Measurements from ENCODE around the gene CDH15. TPM values are rescaled to one million over a fixed set of nuclear protein-coding genes. Genes with fewer than 3 reads are reported as not detected.
A peak's percentile ranks its signal among the peaks of the same experiment; 100 is the strongest.

The CDH15 gene, protein sequence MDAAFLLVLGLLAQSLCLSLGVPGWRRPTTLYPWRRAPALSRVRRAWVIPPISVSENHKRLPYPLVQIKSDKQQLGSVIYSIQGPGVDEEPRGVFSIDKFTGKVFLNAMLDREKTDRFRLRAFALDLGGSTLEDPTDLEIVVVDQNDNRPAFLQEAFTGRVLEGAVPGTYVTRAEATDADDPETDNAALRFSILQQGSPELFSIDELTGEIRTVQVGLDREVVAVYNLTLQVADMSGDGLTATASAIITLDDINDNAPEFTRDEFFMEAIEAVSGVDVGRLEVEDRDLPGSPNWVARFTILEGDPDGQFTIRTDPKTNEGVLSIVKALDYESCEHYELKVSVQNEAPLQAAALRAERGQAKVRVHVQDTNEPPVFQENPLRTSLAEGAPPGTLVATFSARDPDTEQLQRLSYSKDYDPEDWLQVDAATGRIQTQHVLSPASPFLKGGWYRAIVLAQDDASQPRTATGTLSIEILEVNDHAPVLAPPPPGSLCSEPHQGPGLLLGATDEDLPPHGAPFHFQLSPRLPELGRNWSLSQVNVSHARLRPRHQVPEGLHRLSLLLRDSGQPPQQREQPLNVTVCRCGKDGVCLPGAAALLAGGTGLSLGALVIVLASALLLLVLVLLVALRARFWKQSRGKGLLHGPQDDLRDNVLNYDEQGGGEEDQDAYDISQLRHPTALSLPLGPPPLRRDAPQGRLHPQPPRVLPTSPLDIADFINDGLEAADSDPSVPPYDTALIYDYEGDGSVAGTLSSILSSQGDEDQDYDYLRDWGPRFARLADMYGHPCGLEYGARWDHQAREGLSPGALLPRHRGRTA
- 2.7 TPM for polyA plus RNA-seq (ENCODE audit: insufficient read length)
- long read RNA-seq, donor 1, partial matches to known transcripts: 35 of 69 reads
- long read RNA-seq, donor 1, other reads (novel, unspliced or antisense): 34 of 69 reads
- long read RNA-seq, donor 2: 0 reads
- long read RNA-seq, donor 3: 0 reads
- long read RNA-seq, donor 4: 0 reads
- long read RNA-seq, donor 5: 0 reads
- long read RNA-seq, donor 6: 0 reads
- long read RNA-seq, donor 7: 0 reads
- long read RNA-seq, donor 8: 0 reads

DNA sequence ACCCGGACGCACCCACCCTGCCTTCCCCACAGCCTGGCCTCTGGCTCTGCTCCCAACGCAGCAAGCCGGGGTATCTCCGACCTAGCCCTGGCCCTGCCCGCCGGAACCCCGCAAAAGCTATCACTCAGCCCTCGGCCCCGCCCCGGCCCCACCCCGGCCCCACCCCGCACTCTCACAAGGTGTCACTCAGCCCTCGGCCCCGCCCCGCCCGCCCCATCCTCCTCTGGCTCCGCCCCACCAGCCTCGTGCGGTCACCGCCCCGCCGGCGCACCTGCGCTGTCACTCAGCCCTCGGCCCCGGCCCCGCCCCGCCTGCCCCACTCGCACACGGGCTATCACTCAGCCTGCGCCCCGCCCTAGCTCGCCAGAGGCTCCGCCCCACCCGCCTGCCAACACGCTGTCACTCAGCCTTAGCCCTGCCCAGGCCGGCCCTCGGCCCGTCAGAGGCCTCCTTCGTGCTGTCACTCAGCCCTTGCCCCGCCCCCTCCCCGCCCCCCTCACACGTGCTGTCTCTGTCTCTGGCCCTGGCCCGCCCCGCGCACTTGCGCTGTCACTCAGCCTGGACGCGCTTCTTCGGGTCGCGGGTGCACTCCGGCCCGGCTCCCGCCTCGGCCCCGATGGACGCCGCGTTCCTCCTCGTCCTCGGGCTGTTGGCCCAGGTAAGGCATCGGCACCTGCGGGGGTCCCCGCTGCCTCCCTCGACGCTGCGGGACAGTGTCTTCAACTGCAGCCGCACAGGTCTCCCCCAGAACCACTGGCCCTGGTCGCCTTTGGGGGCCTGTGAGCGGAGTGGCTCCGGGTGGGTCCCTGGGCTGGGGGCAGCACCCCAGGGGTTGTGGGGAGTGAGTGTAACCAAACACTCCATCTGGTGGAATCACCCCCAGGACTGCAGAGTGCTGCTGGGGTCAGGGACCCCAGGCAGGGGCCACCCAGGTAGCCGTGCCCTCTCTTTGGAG is at the start of gene CDH15:
TSS of gene CDH15 (plus strand) at position 533 of the 955 bp plus-strand sequence. CDS start at position 617, 84 bp downstream.
- DNase-seq: peak; percentile 90

DNA sequence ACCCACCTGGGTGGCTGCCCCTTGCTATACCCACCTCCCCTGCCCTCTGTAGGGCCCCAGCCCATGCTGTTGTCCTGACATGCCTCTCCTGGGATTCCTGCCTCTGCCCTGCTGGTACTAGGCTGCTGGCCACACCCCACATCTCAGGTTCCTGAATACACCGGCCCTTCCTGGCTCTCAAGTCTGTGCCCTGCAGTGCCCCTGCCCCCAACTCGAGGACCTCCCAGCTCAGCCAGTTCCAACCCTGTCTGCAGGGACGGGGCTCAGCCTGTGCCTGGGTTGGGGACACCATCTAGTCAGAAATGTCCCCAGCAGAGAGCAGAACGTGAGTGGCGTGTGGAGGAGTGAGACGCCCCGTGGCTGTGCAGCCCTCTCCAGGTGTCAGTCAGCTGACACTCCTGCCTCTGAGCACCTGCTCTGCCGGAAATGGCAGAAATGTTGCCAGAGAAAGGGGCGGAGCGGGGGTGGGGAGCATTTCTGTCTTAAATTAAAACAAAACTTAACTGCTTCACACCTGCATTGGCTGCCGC is 49.2 kb upstream of the CDH15 start:
- no peak for DNase-seq

DNA sequence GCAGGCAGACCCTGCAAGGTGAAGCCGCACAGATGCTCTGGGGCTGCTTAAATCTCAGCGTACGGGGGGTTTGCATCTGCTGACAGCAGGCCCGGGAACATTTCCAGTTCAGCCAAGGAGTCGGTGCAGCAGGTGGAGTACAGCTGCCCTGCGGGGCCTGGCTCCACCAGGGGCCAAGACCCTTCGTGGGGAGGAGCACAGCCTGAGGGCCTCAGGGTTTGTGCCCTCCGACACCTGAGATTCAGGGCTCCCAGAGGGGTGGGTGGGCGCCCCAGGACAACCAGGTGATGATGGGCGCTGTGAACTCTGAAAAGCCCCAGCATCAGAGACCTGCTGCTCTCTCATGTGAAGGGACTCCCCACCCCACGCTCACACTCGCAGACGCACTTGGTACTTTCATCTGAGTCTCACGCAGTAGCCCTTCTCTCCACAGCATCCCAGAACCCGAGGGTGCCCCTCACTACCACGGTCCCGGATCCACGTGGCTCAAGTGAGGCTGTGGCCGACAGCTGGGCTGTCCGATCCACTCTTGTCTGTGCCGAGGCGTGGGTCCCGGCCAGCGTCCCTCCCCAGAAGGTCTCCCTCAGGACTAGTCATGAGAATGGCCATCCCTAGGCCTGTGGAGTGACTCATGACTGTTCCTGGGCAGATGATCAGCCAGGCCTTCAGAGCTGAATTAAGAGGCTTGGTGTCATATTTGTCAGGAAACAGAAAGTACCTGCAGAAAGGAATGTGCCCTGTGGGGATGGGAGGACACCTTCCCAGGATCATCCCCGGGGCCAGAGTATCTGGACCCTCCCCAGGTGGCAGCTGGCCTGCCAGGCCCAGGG is 48.3 kb upstream of the CDH15 start:
- DNase-seq: no peak

DNA sequence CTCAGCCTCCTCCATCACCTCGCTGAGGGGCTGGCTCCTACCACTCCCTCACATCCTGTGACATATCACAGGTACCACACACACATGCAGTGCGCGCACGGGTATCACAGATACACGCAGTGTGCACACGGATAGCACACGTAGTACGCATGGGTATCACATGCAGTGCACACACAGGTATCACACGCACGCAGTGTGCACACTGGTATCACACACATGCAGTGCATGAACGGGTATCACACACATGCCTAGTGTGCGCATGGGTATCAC is 47.8 kb upstream of the CDH15 start:
- DNase-seq: no peak

DNA sequence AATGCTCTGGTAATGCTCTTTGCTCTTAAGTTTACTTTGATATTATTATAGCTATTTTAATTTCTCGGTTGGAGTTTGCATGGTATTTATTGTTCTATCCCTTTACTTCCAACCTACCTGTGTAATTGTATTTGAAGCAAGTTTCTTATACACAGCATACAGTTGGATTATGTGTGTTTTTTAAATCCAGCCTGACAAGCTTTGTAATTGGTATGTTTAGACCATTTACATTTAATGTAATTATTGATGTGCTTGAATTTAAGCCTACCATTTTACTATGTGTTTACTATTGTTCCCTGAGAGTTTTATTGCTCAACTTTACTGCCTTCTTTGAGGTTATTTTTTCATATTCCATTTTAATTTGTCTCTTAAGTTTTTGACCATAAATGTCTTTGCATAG is 42.2 kb upstream of the CDH15 start:
- no peak for DNase-seq

DNA sequence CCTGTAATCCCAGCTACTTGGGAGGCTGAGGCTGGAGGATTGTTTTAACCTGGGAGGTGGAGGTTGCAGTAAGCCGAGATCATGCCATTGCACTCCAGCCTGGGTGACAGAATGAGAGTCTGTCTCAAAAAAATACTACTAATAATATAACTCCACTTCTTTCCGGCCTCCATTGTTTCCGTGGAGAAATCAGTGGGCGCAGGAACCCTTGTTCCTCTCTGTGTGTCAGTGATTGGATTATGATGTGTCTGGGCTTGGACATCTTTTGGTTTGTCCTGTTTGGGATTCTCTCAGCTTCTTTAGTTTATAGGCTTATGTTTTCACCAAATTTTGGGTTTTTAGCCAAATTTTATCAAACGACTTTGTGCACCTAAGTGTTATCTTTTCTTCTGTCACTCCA is 41.1 kb upstream of the CDH15 start:
- DNase-seq: no peak

DNA sequence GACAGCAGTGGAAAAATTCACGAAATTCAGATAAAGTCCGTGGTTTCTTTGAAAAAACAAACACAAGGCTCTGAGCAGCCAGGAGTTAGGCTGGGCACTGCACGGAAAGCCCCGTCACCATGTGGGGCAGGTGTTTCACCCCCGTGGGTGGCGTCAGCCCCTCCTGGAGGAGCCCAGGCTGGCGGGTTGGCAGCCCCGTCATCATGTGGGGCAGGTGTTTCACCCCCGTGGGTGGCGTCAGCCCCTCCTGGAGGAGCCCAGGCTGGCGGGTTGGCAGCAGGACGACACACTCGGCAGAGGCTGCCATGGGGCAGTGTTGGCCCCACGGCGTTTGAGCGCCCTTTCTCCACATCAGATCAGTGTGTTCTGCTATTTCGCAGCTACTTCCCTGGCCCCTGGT is 39.8 kb upstream of the CDH15 start:
- no peak for DNase-seq

DNA sequence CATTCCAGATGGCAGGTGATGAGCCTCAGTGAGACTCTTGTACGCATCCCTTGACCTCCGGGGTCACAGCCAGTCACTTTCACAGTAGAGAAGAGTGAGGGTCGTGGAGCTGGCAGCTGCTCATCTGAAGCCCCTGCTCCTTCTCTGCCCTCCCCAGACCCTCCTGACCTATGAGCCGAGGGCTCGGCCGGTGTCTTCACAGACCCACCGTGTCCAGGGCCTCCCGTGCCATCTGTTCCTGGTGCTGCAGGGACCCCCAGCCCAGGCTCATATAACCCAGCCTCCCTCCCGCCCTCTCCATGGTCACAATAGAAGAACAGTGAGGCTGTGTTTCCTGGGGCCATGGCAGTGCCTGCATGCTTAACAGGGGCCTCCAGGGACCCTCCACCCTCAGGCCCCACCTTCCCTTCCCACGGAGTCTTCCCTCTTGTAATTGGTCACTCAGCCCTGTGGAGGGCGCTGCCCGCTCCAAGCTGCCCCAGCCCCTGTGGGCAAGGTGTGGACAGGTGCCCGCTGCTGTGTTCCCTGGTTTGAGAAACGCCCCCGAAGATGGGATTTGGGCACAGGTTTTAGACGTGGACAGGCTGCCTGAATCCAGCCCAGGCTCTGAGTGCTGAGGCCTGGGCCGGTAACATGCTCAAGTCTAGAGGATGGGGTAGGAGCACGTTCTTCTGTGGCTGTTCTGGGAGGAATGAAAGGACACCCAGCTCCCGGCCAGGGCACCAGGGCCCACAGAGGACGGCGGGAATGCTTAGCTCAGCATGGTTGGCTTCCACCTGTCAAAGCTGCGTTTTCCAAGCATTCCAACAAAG is 39.1 kb upstream of the CDH15 start:
- no peak for DNase-seq

DNA sequence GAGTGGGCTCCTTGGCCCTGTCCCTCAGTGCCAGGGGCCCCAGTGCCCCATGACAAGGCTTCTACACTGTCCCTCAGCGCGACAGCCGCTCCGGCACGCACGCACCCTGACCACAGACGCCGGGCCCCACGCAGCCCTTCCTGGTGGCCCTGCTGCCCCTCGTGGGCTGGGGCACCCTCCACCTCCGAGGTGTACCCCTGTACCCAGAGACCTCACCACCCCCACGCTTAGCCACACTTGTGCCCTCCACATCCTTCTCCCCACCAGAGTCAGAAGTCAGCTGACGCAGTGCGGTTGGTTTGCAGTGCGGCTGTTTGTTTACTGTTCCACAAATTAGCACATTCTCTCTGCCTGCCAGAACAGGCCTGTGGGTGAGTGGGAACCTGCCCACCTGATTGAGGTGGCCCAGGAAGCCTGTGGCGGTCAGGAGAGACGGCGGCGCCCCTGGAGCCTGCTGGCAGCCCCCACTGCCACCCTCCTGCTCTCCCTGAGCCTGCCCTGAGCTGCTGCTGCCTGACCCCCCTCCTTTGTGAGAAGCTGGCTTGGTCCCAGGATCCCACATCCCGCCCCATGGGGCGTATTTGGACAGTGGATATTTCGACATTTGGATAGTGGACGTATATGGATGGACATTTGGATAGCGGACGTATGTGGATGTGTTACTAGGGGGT is 38.0 kb upstream of the CDH15 start:
- DNase-seq: no peak

DNA sequence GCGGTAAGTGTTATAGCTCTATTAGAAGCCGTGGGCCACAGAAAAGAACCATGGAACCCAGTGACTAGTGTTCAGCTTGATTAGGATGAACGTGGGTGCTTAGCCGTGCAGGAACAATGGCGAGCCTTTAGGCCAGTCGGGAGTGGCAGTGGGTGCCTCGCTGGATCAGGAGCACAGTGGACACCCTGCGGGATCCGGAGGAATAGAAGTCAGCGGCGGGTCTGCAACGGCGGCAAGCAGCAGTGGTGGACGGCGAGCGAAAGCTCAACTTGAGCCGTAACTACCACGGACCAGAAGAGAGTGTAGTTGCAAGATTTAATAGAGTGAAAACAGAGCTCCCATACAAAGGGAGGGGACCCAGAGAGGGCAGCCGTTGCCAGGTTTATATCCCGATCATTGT is 37.3 kb upstream of the CDH15 start:
- no peak for DNase-seq

DNA sequence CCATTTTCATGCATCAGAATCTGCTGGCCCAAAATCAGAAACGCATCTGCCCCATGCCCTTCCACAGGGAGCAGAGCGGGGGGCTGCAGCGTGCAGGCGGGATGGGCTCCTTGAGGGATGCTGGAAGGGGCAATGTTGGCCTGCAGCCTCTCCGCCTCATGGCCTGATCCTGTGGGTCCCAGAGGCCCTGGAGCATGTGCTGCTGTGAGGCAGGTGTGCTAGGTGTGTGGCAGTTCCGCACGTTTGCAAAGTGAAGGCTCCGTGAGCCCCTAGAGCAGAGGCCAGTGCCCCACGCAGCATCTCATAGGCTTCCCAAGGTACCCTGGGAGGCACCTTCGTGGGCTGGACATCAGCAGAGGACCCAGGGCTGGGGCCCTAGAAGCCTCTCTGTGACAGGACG is 36.4 kb upstream of the CDH15 start:
- no peak for DNase-seq

DNA sequence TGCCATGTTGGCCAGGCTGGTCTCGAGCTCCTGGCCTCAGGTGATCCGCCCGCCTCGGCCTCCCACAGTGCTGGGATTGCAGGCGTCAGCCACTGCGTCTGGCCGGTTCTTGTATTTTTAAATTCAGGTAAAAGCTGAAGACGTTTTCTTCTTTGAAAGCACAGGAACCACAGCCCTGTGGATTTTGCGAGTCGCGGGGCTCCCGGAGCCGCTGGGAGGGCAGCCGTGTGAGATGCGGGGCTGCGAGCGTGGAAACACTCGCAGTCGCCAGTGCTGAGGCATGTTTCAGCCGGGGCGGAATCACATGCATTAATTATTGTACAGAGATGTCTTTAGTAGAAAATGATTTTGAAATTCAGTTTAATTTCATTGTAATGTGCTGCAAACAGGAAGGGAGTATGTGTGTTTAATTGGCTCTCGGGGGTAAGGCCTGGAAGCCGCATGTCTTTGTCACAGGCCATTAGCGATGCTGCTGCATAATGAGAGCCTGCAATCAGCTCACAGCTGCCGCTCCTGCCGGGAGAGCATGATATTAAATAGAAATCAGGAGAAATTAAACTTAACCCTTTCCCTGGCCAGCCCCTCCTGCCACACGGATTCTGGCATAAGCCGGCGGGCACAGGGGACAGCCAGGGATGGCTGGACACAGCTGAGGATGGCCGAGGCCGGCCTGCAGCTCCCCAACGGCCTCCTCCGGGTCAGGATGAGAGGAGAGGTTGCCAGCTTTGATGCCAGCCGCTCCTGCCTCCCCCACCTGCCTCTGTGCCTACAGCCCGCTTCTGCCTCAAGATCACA is 35.4 kb upstream of the CDH15 start:
- no peak for DNase-seq

DNA sequence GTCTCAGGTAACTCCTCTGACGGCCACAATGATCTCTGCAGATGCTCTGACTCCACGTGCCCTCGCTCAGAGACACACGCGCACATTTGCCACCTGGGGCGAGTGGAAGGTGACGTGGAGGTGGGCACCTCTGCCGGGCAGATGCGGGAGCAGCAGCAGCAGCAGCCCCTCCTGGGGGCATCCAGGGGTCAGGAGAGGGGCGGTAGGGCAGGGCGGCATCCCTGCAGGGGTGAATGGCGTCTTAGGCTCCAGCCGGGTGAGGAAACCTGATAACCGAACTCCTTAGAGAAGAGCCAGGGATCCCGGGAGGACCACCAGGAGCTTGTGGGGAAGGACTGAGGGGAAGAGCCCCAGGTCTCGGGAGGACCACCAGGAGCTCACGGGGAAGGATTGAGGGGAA is 34.6 kb upstream of the CDH15 start:
- no peak for DNase-seq

DNA sequence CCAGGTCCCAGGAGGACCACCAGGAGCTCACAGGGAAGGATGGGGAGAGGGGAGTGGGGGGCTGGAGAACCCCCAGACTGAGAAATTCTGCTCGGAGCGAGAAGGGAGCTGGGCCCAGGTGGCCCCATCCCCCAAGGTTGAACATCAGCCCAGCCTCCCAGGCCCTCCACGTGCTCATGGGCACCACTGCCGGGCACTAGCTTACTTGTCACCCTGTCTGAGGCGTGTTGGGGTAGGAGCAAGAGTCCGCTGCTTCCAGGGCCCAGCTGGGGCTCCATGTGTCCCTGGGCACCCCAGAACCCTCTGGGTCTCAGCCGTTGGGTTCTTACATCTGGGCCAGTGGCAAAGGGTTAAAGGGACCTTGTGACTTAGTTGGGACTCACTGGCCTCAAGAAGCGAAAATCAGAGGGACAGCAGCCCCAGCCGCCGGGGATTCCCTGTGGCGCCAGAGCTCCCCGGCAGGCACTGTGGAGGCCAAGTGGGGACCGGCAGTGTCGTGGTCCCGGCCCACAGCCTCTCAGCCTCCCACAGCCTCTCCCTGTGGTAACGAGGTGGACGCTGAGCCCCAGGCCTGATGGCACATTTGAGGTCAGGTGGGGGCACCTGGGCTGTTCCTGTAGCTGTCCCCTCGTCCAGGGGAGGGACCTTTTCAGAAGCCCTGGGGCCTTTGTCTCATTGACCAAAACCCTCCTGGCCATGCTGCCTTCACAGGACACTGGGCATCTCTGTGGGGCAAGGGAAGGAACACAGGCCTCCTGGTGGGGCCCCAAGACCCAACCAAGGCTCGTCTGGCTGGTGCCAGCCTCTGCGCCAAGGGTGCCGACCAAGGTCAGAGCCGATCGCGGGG is 33.7 kb upstream of the CDH15 start:
- DNase-seq: no peak

DNA sequence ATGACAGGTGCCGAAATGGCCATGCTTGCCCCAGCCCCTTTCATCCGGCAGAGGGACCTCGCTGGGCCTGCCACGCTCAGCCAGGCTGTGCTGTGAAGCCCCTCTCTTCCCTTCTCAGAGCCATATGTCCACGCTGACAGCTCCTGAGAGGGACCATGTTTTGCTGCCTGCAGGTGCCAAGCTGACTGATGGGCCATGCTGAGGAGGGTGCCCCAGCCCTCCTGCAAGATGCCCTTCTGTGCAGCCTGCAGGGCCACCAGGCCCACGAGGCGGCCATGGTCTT is 33.1 kb upstream of the CDH15 start:
- no peak for DNase-seq

DNA sequence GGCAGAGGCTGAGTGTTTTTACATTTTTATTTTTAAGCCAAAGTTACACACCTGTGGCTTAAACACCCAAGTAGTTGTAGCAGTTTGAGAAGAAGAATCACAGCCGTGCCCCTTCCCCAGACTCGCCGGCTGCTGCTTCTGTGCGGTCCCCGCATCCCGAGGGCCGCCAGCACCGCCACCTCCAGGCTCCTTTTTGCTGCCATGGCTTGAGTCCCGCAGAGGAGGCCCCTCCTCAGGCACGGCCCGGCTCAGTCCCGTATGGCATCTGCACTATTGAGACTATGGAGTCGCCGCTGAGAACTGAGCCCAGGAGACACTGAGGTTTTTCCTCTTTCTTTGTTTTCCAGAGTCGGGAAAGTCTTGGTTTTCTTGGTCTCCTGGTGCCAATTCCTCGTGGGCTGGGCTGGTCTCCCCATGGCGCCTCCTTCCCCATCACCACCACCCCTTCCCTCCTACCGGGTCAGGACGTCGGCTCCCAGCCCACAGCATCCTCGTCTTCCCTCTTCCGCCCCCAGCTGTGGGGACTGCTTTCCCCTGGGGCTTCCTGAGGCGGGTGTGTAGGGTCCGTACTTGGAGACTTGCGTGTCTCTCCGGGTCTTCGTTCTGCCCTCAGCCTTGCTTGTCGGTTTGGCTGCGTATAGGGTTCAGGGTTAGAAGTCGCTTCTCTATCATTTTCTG is 32.6 kb upstream of the CDH15 start:
- DNase-seq: no peak

DNA sequence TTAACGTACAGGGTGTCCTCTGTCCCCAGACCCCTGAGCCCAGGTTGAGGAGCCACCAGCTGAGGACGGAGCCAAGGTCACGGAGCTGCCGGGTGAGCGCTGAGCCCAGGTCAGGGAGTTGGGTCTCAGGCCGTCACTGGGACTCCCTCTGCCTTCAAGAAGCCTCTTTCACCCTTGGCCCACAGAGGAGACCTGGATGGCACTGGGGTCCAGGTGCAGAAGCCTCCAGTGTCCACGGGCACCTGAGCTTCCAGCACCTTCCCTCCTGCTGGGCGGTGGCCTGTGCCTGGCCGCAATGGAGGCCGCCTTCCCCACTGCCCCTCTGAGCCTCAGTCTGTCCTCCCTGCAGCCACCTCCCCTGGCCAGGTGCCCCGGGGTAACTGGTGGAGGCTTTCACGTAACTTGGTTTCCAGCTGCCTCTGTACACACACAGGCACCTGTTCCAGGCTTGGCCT is 31.6 kb upstream of the CDH15 start:
- DNase-seq: no peak
